Mesothelial cell of epicardium (in vitro differentiated cells): ENCODE measurements around the gene PTRH1. TPM values are rescaled to one million over a fixed set of nuclear protein-coding genes. Genes with fewer than 3 reads are reported as not detected.

Experiments
- DNase-seq, 2 experiments: peaks; one replicate each; pipeline ENCODE4 v3.0.0; 2021; ENCODE audit warnings: low spot score in 2 of 2; ENCODE audit not compliant: unreplicated experiment in 2 of 2
- H3K27ac Mint-ChIP-seq: 2 replicates; pipeline ENCODE4 v1.8.0; 2021; ENCODE audit warnings: mixed read lengths
- H3K27me3 Mint-ChIP-seq: 2 replicates; pipeline ENCODE4 v1.8.0; 2021; ENCODE audit warnings: low read depth, mixed read lengths
- H3K36me3 Mint-ChIP-seq: 2 replicates; pipeline ENCODE4 v1.8.0; 2021; ENCODE audit warnings: mixed read lengths
- H3K4me1 Mint-ChIP-seq: 2 replicates; pipeline ENCODE4 v1.8.0; 2021; ENCODE audit warnings: mixed read lengths
- H3K4me3 Mint-ChIP-seq: 2 replicates; pipeline ENCODE4 v1.8.0; 2021; ENCODE audit warnings: mild to moderate bottlenecking, moderate library complexity, mixed read lengths
- H3K9me3 Mint-ChIP-seq: 2 replicates; pipeline ENCODE4 v1.8.0; 2021; ENCODE audit warnings: mixed read lengths
- total RNA-seq: library from RNA; stranded (reverse); gene quantifications from 3 replicates; pipeline ENCODE4 v1.2.1, GENCODE V29; 2021
- TF ChIP-seq, protein P1 (sequence below): fragments of 200-600 bp; sonication (generic); IDR thresholded peaks from one replicate; pipeline ENCODE4 v1.5.0; 2021; ENCODE audit warnings: antibody characterized with exemption; ENCODE audit not compliant: unreplicated experiment

The PTRH1 gene, protein sequence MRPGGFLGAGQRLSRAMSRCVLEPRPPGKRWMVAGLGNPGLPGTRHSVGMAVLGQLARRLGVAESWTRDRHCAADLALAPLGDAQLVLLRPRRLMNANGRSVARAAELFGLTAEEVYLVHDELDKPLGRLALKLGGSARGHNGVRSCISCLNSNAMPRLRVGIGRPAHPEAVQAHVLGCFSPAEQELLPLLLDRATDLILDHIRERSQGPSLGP
- 9.4 to 10.3 TPM (median 9.5 TPM) in 3 replicates for total RNA-seq

- Mint-ChIP-seq H3K27me3 (no peaks in the 10 kb centered on the region), H3K9me3 (no peaks in the 10 kb centered on the region), H3K4me3 (peak within 1 kb of the TSS; percentile 91)
Observed at GRCh38 chr9:127715470-127716337, at the start of gene PTRH1, which contains the start of gene TTC16. PTRH1 (minus strand) TSS chr9:127715663; CDS start chr9:127715639, 24 bp downstream. TTC16 (plus strand) TSS chr9:127716079; CDS start chr9:127716146, 67 bp downstream.

GRCh38 chr9:127763918-127764384, 48.5 kb upstream of the PTRH1 start:
- H3K27me3 Mint-ChIP-seq = peaks cover 28% of the 10 kb centered on the region
- peaks cover 28% of the 10 kb centered on the region for H3K4me1 Mint-ChIP-seq
- no peak for DNase-seq
- H3K4me3 Mint-ChIP-seq = no peak overlapping the region
- no peaks in the 10 kb centered on the region for H3K9me3 Mint-ChIP-seq
- no peaks in the 10 kb centered on the region for H3K36me3 Mint-ChIP-seq
- peak overlapping the region; percentile 56 for H3K27ac Mint-ChIP-seq
- TF ChIP-seq, protein P1, sequence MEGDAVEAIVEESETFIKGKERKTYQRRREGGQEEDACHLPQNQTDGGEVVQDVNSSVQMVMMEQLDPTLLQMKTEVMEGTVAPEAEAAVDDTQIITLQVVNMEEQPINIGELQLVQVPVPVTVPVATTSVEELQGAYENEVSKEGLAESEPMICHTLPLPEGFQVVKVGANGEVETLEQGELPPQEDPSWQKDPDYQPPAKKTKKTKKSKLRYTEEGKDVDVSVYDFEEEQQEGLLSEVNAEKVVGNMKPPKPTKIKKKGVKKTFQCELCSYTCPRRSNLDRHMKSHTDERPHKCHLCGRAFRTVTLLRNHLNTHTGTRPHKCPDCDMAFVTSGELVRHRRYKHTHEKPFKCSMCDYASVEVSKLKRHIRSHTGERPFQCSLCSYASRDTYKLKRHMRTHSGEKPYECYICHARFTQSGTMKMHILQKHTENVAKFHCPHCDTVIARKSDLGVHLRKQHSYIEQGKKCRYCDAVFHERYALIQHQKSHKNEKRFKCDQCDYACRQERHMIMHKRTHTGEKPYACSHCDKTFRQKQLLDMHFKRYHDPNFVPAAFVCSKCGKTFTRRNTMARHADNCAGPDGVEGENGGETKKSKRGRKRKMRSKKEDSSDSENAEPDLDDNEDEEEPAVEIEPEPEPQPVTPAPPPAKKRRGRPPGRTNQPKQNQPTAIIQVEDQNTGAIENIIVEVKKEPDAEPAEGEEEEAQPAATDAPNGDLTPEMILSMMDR = no peak

More at GRCh38 chr9:127715470-127716337, at the start of gene PTRH1, which contains the start of gene TTC16:
- TF ChIP-seq, protein P1 = no peak
- Mint-ChIP-seq H3K36me3 (no peaks in the 10 kb centered on the region), H3K27ac (peak within 1 kb of the TSS; percentile 92), H3K4me1 (peaks cover 16% of the 10 kb centered on the region)
- peak; percentile 96 to 98 for DNase-seq

- DNase-seq = no peak
- TF ChIP-seq, protein P1 = no peak
- Mint-ChIP-seq H3K4me1 (peaks cover 11% of the 10 kb centered on the region), H3K4me3 (no peak overlapping the region), H3K36me3 (no peaks in the 10 kb centered on the region), H3K27ac (no peak overlapping the region), H3K9me3 (no peaks in the 10 kb centered on the region), H3K27me3 (peaks cover 37% of the 10 kb centered on the region)
Observed at GRCh38 chr9:127762111-127762676, 46.7 kb upstream of the PTRH1 start.

GRCh38 chr9:127761491-127761956, 46.1 kb upstream of the PTRH1 start:
- Mint-ChIP-seq H3K27ac (no peak overlapping the region), H3K36me3 (no peaks in the 10 kb centered on the region)
- no peak for DNase-seq

DNA sequence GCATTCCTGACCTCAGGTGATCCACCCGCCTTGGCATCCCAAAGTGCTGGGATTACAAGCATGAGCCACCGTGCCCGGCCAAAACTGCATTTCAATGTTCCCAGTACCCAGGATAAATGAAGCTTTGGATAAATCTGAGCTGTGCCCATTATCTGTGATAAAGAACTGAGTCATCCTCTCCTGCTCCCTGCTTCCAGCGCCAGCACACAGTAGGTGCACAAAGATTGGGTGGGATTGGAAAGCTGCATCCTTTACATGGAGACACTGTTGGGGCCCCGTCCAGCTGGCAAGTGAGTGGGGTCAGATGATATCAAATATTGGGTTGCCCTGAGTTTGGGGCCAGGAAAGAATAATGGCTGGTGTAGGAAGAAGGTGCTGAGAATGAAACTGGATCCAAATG, 45.6 kb upstream of the PTRH1 start:
- H3K4me3 Mint-ChIP-seq = no peak overlapping the region
- no peaks in the 10 kb centered on the region for H3K36me3 Mint-ChIP-seq
- H3K9me3 Mint-ChIP-seq = no peaks in the 10 kb centered on the region
- no peak for DNase-seq
- TF ChIP-seq, protein P1 = no peak
- peaks cover 47% of the 10 kb centered on the region for H3K27me3 Mint-ChIP-seq
- H3K27ac Mint-ChIP-seq = no peak overlapping the region
- peaks cover 7% of the 10 kb centered on the region for H3K4me1 Mint-ChIP-seq

More at GRCh38 chr9:127761491-127761956, 46.1 kb upstream of the PTRH1 start:
- peaks cover 43% of the 10 kb centered on the region for H3K27me3 Mint-ChIP-seq
- no peak overlapping the region for H3K4me3 Mint-ChIP-seq
- H3K4me1 Mint-ChIP-seq = peaks cover 7% of the 10 kb centered on the region
- H3K9me3 Mint-ChIP-seq = no peaks in the 10 kb centered on the region
- TF ChIP-seq, protein P1 = no peak
